Adipocyte (in vitro differentiated cells): Measurements from ENCODE around the gene SLC16A5.

ENCODE experiments used
- DNase-seq: peaks from one replicate; pipeline ENCODE4 v3.0.0-alpha.2; 2015; ENCODE audit warnings: low read depth
- H3K27me3 ChIP-seq: replicated peaks from 2 replicates; pipeline ENCODE4 v1.7.0; 2013; ENCODE audit warnings: mild to moderate bottlenecking, low read length, moderate library complexity; ENCODE audit not compliant: control insufficient read depth, insufficient read depth
- H3K36me3 ChIP-seq: 2 replicates; pipeline ENCODE4 v1.7.0; 2013; ENCODE audit warnings: low read length, mild to moderate bottlenecking, moderate library complexity; ENCODE audit not compliant: control insufficient read depth, insufficient read depth, severe bottlenecking
- H3K4me1 ChIP-seq: 2 replicates; pipeline ENCODE4 v1.7.0; 2013; ENCODE audit warnings: mild to moderate bottlenecking, low read length, moderate library complexity; ENCODE audit not compliant: control insufficient read depth, insufficient read depth
- H3K4me3 ChIP-seq: 2 replicates; pipeline ENCODE4 v1.7.0; 2013; ENCODE audit warnings: mild to moderate bottlenecking, low read length, moderate library complexity
- H3K9ac ChIP-seq: 2 replicates; pipeline ENCODE4 v1.7.0; 2013; ENCODE audit warnings: mild to moderate bottlenecking, low read length, moderate library complexity
- H3K9me3 ChIP-seq: 2 replicates; pipeline ENCODE4 v1.7.0; 2013; ENCODE audit warnings: mild to moderate bottlenecking, low read length, moderate library complexity; ENCODE audit not compliant: control insufficient read depth

Gene SLC16A5

DNA sequence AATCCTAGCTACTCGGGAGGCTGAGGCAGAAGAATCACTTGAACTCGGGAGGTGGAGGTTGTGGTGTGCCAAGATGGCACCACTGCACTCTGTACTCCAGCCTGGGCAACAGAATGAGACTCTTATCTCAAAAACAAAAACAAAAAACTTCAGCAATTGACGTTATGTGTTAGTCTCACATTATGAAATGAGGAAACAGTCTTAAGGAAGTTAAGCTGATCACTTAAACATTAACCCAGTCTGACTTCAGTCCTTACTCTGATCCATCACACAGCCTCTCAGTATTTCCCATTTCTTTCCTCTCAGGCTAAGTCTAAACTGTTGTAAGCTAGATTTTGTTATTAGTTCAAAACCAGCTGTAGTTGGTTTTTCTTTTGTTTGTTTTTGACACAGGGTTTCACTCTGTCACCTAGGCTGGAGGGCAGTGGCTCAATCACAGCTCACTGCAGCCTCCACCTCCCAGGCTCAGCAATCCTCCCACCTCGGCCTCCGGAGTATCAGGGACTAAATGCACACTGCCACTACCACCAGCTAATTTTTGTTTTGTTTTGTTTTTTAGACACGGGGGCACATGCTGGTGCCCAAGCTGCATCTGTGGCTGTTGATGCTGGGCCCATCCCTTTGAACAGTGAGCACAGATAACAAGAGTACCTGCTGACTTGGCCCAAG, 60.3 kb downstream of the SLC16A5 start:
- no peaks in the 10 kb centered on the region for H3K27me3 ChIP-seq
- peaks cover 42% of the 10 kb centered on the region for H3K36me3 ChIP-seq
- H3K4me1 ChIP-seq, result peaks cover 13% of the 10 kb centered on the region
- H3K9me3 ChIP-seq, result no peaks in the 10 kb centered on the region
- no peak for DNase-seq
- no peak overlapping the region for H3K9ac ChIP-seq
- no peak overlapping the region for H3K4me3 ChIP-seq

DNA sequence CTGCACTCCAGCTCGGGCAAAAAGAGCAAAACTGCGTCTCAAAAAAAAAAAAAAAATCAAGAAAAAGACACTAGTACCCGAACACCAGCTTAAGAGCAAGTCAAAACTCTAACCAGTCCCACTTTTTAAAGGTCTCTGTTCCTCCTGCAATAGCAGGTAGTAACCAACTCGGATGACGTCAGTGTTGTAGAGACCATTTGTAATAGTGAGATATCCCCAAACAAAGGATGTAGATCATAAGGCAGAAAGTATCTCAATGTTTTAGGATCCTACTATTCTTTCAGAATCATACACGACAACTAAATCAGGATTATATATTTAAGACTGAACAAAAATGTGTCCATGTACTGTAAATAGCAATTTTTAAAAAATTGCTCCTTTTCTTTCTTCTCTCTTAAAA, 64.2 kb downstream of the SLC16A5 start:
- Histone ChIP-seq H3K9me3 (no peaks in the 10 kb centered on the region), H3K4me1 (peaks cover 8% of the 10 kb centered on the region), H3K9ac (no peak overlapping the region), H3K27me3 (no peaks in the 10 kb centered on the region), H3K36me3 (peaks cover 14% of the 10 kb centered on the region), H3K4me3 (no peak overlapping the region)
- DNase-seq, result no peak

DNA sequence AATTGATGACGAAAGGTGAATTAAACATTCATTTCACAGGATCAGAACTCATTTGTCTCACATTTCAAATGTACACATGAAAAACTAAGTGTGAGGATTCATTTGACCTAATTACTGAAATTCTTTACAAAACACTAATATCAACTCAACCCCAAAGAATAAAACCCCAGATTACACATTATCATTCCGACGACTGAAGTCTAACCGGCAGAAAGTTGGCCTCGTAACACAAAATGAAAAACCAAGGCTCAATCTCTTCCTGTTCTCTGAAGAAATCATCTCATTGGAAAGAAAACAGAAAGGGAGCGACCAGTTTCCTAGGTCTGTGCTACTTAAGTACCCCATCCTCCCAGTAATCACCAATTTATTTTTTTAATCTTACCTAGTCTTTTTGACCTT, 64.8 kb downstream of the SLC16A5 start:
- Histone ChIP-seq H3K9ac (no peak overlapping the region), H3K4me3 (peak overlapping the region; percentile 94), H3K9me3 (no peaks in the 10 kb centered on the region), H3K36me3 (peaks cover 8% of the 10 kb centered on the region), H3K27me3 (no peaks in the 10 kb centered on the region), H3K4me1 (peaks cover 7% of the 10 kb centered on the region)
- DNase-seq, result peak; percentile 36

DNA sequence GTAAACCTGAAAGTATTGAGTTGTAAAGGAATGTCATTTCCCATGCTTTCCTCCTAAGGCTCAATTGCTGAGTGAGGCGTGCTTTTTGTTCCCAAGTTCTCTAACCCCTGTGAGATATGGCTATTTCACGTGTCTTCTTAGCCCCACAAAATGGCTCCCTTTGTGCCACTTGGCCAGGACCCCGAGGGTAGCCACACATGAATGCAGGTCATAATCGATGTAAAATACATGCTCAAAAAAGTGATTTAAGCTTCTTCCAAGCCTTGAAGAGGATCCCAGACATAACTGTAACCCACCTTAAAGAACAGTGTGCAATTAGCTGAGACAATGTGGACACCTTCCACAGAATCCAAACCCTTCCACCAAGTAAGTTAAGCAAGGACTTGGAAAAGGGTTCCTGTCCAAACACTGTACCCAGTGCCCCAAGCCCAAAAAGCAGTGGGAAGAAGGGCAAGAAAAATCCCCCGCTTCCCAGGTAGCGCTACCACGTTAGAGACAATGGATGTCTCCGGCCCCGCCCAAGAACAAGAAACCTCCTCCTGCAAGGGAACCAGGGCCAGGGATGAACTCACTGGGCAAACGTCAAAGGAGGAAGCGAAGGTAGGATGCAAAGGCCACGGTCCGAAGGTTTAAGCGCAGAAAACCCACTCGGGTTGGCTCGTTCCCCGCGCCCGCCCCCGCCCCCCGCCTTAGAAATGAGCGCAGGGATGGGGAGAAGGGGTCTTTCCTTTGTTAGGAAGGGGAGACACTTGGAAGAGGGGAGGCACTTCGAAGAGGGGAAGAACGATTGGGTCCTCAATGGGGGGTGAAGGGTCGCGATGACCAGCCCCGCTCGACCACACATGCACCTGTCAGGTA, 65.4 kb downstream of the SLC16A5 start:
- peak overlapping the region; percentile 93 for H3K9ac ChIP-seq
- H3K4me1 ChIP-seq, result peaks cover 7% of the 10 kb centered on the region
- peaks cover 2% of the 10 kb centered on the region for H3K36me3 ChIP-seq
- H3K4me3 ChIP-seq, result peak overlapping the region; percentile 94
- no peaks in the 10 kb centered on the region for H3K9me3 ChIP-seq
- H3K27me3 ChIP-seq, result no peaks in the 10 kb centered on the region
- DNase-seq, result peak; percentile 50

DNA sequence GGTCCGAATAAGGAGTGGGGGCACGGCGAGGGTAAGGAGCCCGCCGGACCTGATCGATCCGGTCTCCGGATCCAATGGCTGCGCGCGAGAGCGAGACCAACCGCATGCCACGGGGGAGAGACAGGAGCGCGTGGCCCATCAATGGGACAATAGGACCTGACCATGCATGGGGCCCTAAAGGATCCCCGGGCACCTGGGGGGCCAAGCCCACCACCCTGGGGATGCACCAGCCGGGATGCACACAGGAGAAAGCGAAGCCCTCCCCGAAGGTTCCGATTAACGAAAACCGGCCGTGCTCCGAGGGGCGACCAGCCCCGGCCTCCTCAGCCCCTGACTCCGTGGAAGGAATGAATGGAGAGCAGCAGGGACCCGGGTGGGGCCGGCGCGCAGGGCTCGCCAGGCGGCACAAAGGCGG, 66.0 kb downstream of the SLC16A5 start:
- H3K4me1 ChIP-seq, result peaks cover 7% of the 10 kb centered on the region
- peak; percentile 56 for DNase-seq
- no peaks in the 10 kb centered on the region for H3K36me3 ChIP-seq
- no peaks in the 10 kb centered on the region for H3K9me3 ChIP-seq
- H3K27me3 ChIP-seq, result no peaks in the 10 kb centered on the region
- peak overlapping the region; percentile 94 for H3K4me3 ChIP-seq
- H3K9ac ChIP-seq, result peak overlapping the region; percentile 93

DNA sequence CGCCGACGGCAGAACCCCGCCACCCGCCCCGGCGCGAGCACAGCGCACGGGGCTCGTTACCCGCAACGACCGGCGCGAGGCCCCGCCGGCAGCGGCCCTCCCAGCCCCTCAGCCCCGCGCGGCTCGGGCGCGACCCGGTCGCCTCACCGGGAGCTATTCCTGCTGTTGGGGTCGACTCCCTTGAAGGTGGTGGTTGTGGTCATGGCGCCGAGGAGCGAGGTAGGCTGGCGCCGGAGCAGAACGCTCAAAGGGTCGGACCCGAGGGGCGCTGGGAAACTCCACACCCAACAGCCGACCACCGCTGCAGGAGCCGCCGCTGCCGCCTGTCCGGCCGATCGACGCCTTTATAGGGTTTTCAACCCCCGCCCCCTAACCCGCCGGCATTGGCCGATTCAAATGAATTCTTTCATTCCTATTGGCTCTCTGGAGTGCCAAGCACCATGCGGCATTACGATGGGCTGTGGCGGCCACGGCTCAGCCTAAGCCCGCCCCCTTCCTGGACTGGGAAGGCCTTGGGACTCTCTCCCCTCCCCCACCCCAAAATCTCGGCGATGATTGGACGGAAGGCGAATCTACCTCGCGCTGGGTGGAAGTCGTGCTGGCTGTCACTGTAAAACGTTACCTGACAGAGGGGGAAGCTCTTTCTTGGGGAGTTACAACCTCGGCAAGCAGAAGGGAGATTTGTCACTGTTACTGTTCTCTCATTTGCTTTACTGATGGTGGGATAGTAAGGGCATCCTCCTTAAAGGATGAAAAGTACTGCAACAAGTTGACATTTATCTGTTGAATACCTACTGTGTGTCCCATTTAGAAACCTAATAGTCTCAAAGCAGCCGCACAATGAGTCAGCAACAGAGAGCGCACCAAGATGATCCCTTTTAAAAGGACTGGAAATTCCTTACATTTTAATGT, 66.7 kb downstream of the SLC16A5 start, which contains the start of gene JPT1:
Gene JPT1 (minus strand): TSS at position 318 of the 912 bp plus-strand sequence. CDS start 115 bp downstream, at position 203.
- Histone ChIP-seq H3K4me1 (peaks cover 7% of the 10 kb centered on the region), H3K36me3 (no peaks in the 10 kb centered on the region), H3K4me3 (peak within 1 kb of the TSS; percentile 94), H3K27me3 (no peaks in the 10 kb centered on the region), H3K9ac (peak within 1 kb of the TSS; percentile 93), H3K9me3 (no peaks in the 10 kb centered on the region)
- DNase-seq, result peak; percentile 100

DNA sequence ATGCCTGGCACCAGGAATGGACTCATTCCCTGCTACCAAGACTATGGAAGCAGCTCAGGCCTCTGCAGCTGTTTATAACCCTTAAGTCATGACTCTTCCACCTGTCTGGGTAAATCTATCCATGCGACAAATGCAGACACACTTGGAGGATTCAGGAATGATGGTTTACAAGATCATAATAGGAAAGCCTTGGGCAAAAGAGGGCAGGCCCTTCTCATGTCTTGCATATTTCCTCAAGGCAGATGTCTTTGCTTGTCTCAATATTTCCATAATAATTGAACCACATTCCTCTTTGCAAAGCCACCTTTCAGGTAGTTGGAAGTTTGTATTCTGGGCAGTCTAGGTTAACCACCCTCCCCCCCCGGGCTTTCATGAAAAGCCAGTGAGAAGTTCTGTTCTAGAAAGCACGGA, 67.4 kb downstream of the SLC16A5 start:
- peaks cover 7% of the 10 kb centered on the region for H3K4me1 ChIP-seq
- no peak overlapping the region for H3K9ac ChIP-seq
- no peak for DNase-seq
- H3K9me3 ChIP-seq, result no peaks in the 10 kb centered on the region
- no peak overlapping the region for H3K4me3 ChIP-seq
- H3K27me3 ChIP-seq, result no peaks in the 10 kb centered on the region
- H3K36me3 ChIP-seq, result no peaks in the 10 kb centered on the region
